ENCODE measurements around the gene ALK.
A peak's percentile ranks its signal among the peaks of the same experiment; 100 is the strongest.

ALK gene

GRCh38 chr2:29400930-29401653, 520.3 kb downstream of the ALK start:
- no peak for DNase-seq (ENCODE audit: low spot score)

- DNase-seq (ENCODE audit: low spot score) = no peak
Measured at GRCh38 chr2:29398384-29399237, 522.8 kb downstream of the ALK start.

- DNase-seq (ENCODE audit: low spot score) = no peak
Measured at GRCh38 chr2:29397713-29398112, 523.7 kb downstream of the ALK start.

GRCh38 chr2:29397039-29397438, 524.3 kb downstream of the ALK start:
- DNase-seq (ENCODE audit: low spot score) = no peak

- DNase-seq (ENCODE audit: low spot score) = no peak
Measured at GRCh38 chr2:29394981-29395350, 526.4 kb downstream of the ALK start.

GRCh38 chr2:29394311-29394980, 526.9 kb downstream of the ALK start:
- DNase-seq (ENCODE audit: low spot score) = no peak

- no peak for DNase-seq (ENCODE audit: low spot score)
Measured at GRCh38 chr2:29393676-29394075, 527.7 kb downstream of the ALK start.

GRCh38 chr2:29392774-29393173, 528.6 kb downstream of the ALK start:
- no peak for DNase-seq (ENCODE audit: low spot score)

- DNase-seq (ENCODE audit: low spot score) = no peak
Measured at GRCh38 chr2:29390136-29390535, 531.2 kb downstream of the ALK start.

GRCh38 chr2:29389686-29390085, 531.7 kb downstream of the ALK start:
- DNase-seq (ENCODE audit: low spot score) = no peak

- DNase-seq (ENCODE audit: low spot score) = no peak
Measured at GRCh38 chr2:29388071-29388470, 533.3 kb downstream of the ALK start.

- no peak for DNase-seq (ENCODE audit: low spot score)
Measured at GRCh38 chr2:29382486-29382885, 538.9 kb downstream of the ALK start.

GRCh38 chr2:29377788-29378187, 543.6 kb downstream of the ALK start:
- DNase-seq (ENCODE audit: low spot score) = no peak

- DNase-seq (ENCODE audit: low spot score) = peak; percentile 9
Measured at GRCh38 chr2:29376541-29376940, 544.8 kb downstream of the ALK start.

GRCh38 chr2:29375843-29376242, 545.5 kb downstream of the ALK start:
- no peak for DNase-seq (ENCODE audit: low spot score)

GRCh38 chr2:29374823-29375222, 546.6 kb downstream of the ALK start:
- no peak for DNase-seq (ENCODE audit: low spot score)

GRCh38 chr2:29373870-29374269, 547.5 kb downstream of the ALK start:
- no peak for DNase-seq (ENCODE audit: low spot score)

GRCh38 chr2:29372185-29372584, 549.2 kb downstream of the ALK start:
- DNase-seq (ENCODE audit: low spot score) = no peak

- DNase-seq (ENCODE audit: low spot score) = no peak
Measured at GRCh38 chr2:29370581-29371125, 550.7 kb downstream of the ALK start.

GRCh38 chr2:29370173-29370572, 551.2 kb downstream of the ALK start:
- DNase-seq (ENCODE audit: low spot score) = no peak

- no peak for DNase-seq (ENCODE audit: low spot score)
Measured at GRCh38 chr2:29368659-29369040, 552.7 kb downstream of the ALK start.

GRCh38 chr2:29367986-29368658, 553.3 kb downstream of the ALK start:
- no peak for DNase-seq (ENCODE audit: low spot score)
